Endothelial cell of umbilical vein (primary cell): ENCODE results near the gene DHRS2. TPM values are rescaled to one million over a fixed set of nuclear protein-coding genes. Genes with fewer than 3 reads are reported as not detected.

Experiments
- Bru-seq: library from RNA; stranded (reverse); fragments of 400-500 nt; gene quantifications from one replicate; lab custom pipeline; 2021; lab: Mats Ljungman, UMichigan
- BruChase-seq, 2 experiments: library from RNA; stranded (reverse); fragments of 400-500 nt; gene quantifications; one replicate each; lab custom pipeline; 2021; lab: Mats Ljungman, UMichigan
- BruUV-seq: library from RNA; stranded (reverse); fragments of 400-500 nt; replicated peaks from 2 replicates; lab custom pipeline; 2021; lab: Mats Ljungman, UMichigan
- CTCF ChIA-PET: fragments of 300-600, 350-600 bp; sonication (Branson Sonifier 250); formaldehyde crosslinking; loops from one replicate; lab custom pipeline; 2021; ENCODE audit warnings: antibody characterized with exemption, inconsistent platforms; lab: Charles Lee
- POLR2A ChIA-PET: fragments of 300-600, 350-600 bp; sonication (Branson Sonifier 250); formaldehyde crosslinking; loops from one replicate; lab custom pipeline; 2021; ENCODE audit warnings: antibody characterized with exemption, inconsistent platforms; lab: Charles Lee
- DNase-seq: peaks from one replicate; pipeline ENCODE4 v3.0.0-alpha.2; 2011; ENCODE audit warnings: low read depth, low spot score
- FAIRE-seq: peaks from 2 replicates; lab custom pipeline; 2011; peaks lifted over from hg19 to GRCh38; lab: Jason Lieb, UNC
- H2AFZ ChIP-seq: 2 replicates; pipeline ENCODE4 v1.6.0; 2012; ENCODE audit warnings: low read depth, low read length, control low read depth, inconsistent platforms
- H3K27ac ChIP-seq: 2 replicates; pipeline ENCODE4 v1.5.1; 2011; ENCODE audit warnings: low read depth, mild to moderate bottlenecking, control low read depth, low read length, moderate library complexity; ENCODE audit not compliant: insufficient read depth
- H3K27me3 ChIP-seq, 2 experiments: 2 replicates each; pipeline versions ENCODE4 v1.6.0 to v1.6.1; 2011; ENCODE audit warnings: low read length in 2 of 2, mixed read lengths in 1 of 2; ENCODE audit not compliant: control insufficient read depth in 2 of 2, insufficient read depth in 2 of 2
- H3K36me3 ChIP-seq, 2 experiments: 2 replicates in 1 of 2; 3 replicates in 1 of 2; pipeline ENCODE4 v1.5.1; 2011; ENCODE audit warnings: low read length in 2 of 2, mild to moderate bottlenecking in 1 of 2, moderate library complexity in 1 of 2; ENCODE audit not compliant: control insufficient read depth in 2 of 2, insufficient read depth in 2 of 2; ENCODE audit errors: extremely low read depth in 1 of 2
- H3K4me1 ChIP-seq: 3 replicates; pipeline ENCODE4 v1.5.1; 2011; ENCODE audit warnings: mild to moderate bottlenecking, low read length; ENCODE audit not compliant: control insufficient read depth, insufficient read depth; ENCODE audit errors: extremely low read depth
- H3K4me2 ChIP-seq: 2 replicates; pipeline ENCODE4 v1.6.1; 2011; ENCODE audit warnings: low read length, control low read depth, mixed read lengths; ENCODE audit not compliant: insufficient read depth
- H3K4me3 ChIP-seq, 3 experiments: fragments of 200-600 bp in 1 of 3; sonication (generic), shearing (Covaris generic) in 1 of 3; replicated peaks in 1 of 3; 2 replicates each; pipeline ENCODE4 v1.5.1; 2011 to 2016; ENCODE audit warnings: control low read depth in 3 of 3, low read length in 3 of 3, mild to moderate bottlenecking in 2 of 3, inconsistent platforms in 1 of 3, low read depth in 1 of 3, moderate library complexity in 1 of 3; ENCODE audit not compliant: insufficient read depth in 1 of 3
- H3K79me2 ChIP-seq: 2 replicates; pipeline ENCODE4 v1.6.0; 2012; ENCODE audit warnings: low read length, inconsistent platforms; ENCODE audit not compliant: control insufficient read depth, insufficient read depth
- H3K9ac ChIP-seq: replicated peaks from 2 replicates; pipeline ENCODE3; 2011; ENCODE audit warnings: low read length, control low read depth; ENCODE audit not compliant: insufficient read depth; ENCODE audit errors: extremely low read depth
- H3K9me1 ChIP-seq: replicated peaks from 3 replicates; pipeline ENCODE4 v1.6.0; 2011; ENCODE audit warnings: mild to moderate bottlenecking, low read length; ENCODE audit not compliant: control insufficient read depth, insufficient read depth; ENCODE audit errors: extremely low read depth
- H3K9me3 ChIP-seq: replicated peaks from 2 replicates; pipeline ENCODE4 v1.5.1; 2012; ENCODE audit warnings: low read length, inconsistent platforms; ENCODE audit not compliant: control insufficient read depth, insufficient read depth
- H4K20me1 ChIP-seq: replicated peaks from 2 replicates; pipeline ENCODE3; 2011; ENCODE audit warnings: mild to moderate bottlenecking, low read length; ENCODE audit not compliant: control insufficient read depth, insufficient read depth; ENCODE audit errors: extremely low read depth
- EZH2 ChIP-seq: IDR thresholded peaks from 2 replicates; pipeline ENCODE4 v1.6.1; 2012; ENCODE audit warnings: borderline replicate concordance, low read depth, mild to moderate bottlenecking, moderate library complexity, low read length, inconsistent platforms; ENCODE audit not compliant: severe bottlenecking
- FOS ChIP-seq: IDR thresholded peaks from 2 replicates; pipeline ENCODE4 v1.6.1; 2011; ENCODE audit warnings: mild to moderate bottlenecking, low read length, moderate library complexity, borderline replicate concordance; ENCODE audit not compliant: insufficient read depth
- GATA2 ChIP-seq: IDR thresholded peaks from 2 replicates; pipeline ENCODE4 v1.7.0; 2011; ENCODE audit warnings: low read depth, mild to moderate bottlenecking, moderate library complexity, mixed read lengths, low read length; ENCODE audit not compliant: insufficient read length, insufficient read depth
- JUN ChIP-seq: IDR thresholded peaks from 2 replicates; pipeline ENCODE4 v1.6.1; 2011; ENCODE audit warnings: borderline replicate concordance, low read depth; ENCODE audit not compliant: insufficient read length, insufficient read depth
- MYC ChIP-seq: IDR thresholded peaks from one replicate; pipeline ENCODE4 v1.6.1; 2011; ENCODE audit warnings: mild to moderate bottlenecking, low read depth, low read length
- POLR2A ChIP-seq: IDR thresholded peaks from 2 replicates; pipeline ENCODE4 v1.6.1; 2012; ENCODE audit warnings: low read depth, mild to moderate bottlenecking, control low read depth, low read length
- POLR2AphosphoS5 ChIP-seq: IDR thresholded peaks from 2 replicates; pipeline ENCODE4 v1.6.1; 2012; ENCODE audit warnings: low read depth, mild to moderate bottlenecking, control low read depth, low read length, moderate library complexity; ENCODE audit not compliant: insufficient read depth
- dilution Hi-C: fragments of 300-500 bp; cut with MboI; formaldehyde crosslinking; loops from one replicate; pipeline ENCODE4 v1.15.0; 2019; ENCODE audit warnings: low sequenced_read_pairs; ENCODE audit not compliant: extremely low pct_ligation_motif_present
- intact Hi-C: fragments of 100-400 bp; cut with micrococcal nuclease; formaldehyde crosslinking; loops from one replicate; pipeline ENCODE4 v1.10.0; 2022
- long read RNA-seq: library from polyadenylated mRNA; stranded (forward); transcript quantifications from one replicate; pipeline ENCODE4 v2.0.0, GENCODE V29; 2021
- polyA minus RNA-seq, 3 experiments: library from RNA; depleted of rRNA, polyadenylated mRNA; stranded (reverse); fragments of >200 nt; gene quantifications; 1 replicate in 1 of 3; 2 replicates in 2 of 3; pipeline ENCODE4 v1.2.3, GENCODE V29; 2011
- polyA plus RNA-seq, 4 experiments: library from polyadenylated mRNA; depleted of rRNA in 3 of 4; stranded (reverse) in 3 of 4; unstranded in 1 of 4; fragments of >200 nt; gene quantifications; 2 replicates each; pipeline versions ENCODE4 v1.2.1 to v1.2.3, GENCODE V29; 2011 to 2012; ENCODE audit warnings: missing spikeins in 1 of 4
- total RNA-seq: library from RNA; stranded (reverse); gene quantifications from 2 replicates; pipeline ENCODE4 v1.2.3, GENCODE V29; 2021
- TF ChIP-seq, protein P1 (sequence below): IDR thresholded peaks from 2 replicates; pipeline ENCODE4 v1.6.1; 2011; ENCODE audit not compliant: insufficient read depth, insufficient read length
- TF ChIP-seq, protein P2 (sequence below), 2 donors: IDR thresholded peaks; 1 replicate in 1 of 2; 2 replicates in 1 of 2; pipeline ENCODE4 v1.5.1; 2011; ENCODE audit warnings: low read length in 2 of 2, mild to moderate bottlenecking in 2 of 2, moderate library complexity in 2 of 2, control low read depth in 1 of 2, inconsistent platforms in 1 of 2, low read depth in 1 of 2; ENCODE audit not compliant: insufficient read depth in 1 of 2; ENCODE audit errors: extremely low read depth in 1 of 2

DHRS2 gene, protein sequence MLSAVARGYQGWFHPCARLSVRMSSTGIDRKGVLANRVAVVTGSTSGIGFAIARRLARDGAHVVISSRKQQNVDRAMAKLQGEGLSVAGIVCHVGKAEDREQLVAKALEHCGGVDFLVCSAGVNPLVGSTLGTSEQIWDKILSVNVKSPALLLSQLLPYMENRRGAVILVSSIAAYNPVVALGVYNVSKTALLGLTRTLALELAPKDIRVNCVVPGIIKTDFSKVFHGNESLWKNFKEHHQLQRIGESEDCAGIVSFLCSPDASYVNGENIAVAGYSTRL
- total RNA-seq (0.44 TPM in 1 of 2 replicates, not detected in the other), polyA plus RNA-seq (0.10 and 0.11 TPM in 2 replicates), polyA minus RNA-seq (0.21 and 0.36 TPM in 2 replicates), Bru-seq, nascent RNA (not detected), BruChase-seq, experiment 1, labeled RNA remaining after a 6-hour chase (percentile 17 among the genes with signal in this experiment), BruChase-seq, experiment 2, labeled RNA remaining after a 2-hour chase (percentile 19 among the genes with signal in this experiment)
- polyA plus RNA-seq (2011; cell fraction: cytosol; rRNA removed): 0.10 and 0.13 TPM in 2 replicates
- polyA plus RNA-seq (2011; cell fraction: nucleus; rRNA removed): 0.27 and 0.51 TPM in 2 replicates
- polyA plus RNA-seq (2012): 0.33 TPM in 1 of 2 replicates, not detected in the other
- 2.5 TPM for polyA minus RNA-seq (2011; cell fraction: cytosol; rRNA and poly(A)+ RNA removed)
- 0.24 TPM in 1 of 2 replicates, not detected in the other for polyA minus RNA-seq (2011; cell fraction: nucleus; rRNA and poly(A)+ RNA removed)
- long read RNA-seq, partial matches to known transcripts: 0 of 1 reads
- long read RNA-seq, other reads (novel, unspliced or antisense): 0 of 1 reads

DNA sequence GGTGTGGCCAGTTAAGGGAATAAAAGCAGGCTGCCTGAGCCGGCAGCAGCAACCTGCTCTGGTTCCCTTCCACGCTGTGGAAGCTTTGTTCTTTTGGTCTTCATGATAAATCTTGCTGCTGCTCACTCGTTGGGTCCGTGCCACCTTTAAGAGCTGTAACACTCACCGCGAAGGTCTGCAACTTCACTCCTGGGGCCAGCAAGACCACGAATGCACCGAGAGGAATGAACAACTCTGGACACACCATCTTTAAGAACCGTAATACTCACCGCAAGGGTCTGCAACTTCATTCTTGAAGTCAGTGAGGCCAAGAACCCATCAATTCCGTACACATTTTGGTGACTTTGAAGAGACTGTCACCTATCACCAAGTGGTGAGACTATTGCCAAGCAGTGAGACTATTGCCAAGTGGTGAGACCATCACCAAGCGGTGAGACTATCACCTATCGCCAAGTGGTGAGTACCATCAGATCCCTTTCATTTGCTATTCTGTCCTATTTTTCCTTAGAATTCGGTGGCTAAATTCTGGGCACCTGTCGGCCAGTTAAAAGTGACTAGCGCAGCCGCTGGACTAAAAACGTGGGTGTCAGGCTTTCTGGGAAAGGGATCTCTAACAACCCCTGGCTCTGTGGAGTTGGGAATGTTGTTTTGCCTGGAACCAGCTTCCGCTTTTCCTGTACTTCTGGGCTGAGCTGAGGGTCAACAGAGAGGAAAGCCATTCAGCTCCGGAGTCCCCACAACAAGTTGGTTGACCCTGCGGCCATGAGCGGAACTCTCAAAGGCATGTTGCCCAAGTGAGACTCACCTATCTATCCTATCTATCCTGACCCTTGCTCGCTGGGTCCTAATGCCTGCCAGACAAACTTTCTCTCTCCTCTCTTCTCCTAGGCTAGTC is at the start of gene DHRS2:
DHRS2 (plus strand) TSS at position 48 of the 895 bp plus-strand sequence. CDS start 2,501 bp downstream, outside the sequence.
- intact Hi-C loops (no loop called here), dilution Hi-C loops (no loop called here)
- no peaks in the 10 kb centered on the region for H3K36me3 ChIP-seq
- no peaks in the 10 kb centered on the region for H4K20me1 ChIP-seq
- TF ChIP-seq, protein P1, sequence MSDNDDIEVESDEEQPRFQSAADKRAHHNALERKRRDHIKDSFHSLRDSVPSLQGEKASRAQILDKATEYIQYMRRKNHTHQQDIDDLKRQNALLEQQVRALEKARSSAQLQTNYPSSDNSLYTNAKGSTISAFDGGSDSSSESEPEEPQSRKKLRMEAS: no peak
- no peak for TF ChIP-seq JUN
- TF ChIP-seq FOS: no peak
- no peak for TF ChIP-seq MYC
- TF ChIP-seq EZH2: no peak
- TF ChIP-seq POLR2A: no peak
- TF ChIP-seq, protein P2, sequence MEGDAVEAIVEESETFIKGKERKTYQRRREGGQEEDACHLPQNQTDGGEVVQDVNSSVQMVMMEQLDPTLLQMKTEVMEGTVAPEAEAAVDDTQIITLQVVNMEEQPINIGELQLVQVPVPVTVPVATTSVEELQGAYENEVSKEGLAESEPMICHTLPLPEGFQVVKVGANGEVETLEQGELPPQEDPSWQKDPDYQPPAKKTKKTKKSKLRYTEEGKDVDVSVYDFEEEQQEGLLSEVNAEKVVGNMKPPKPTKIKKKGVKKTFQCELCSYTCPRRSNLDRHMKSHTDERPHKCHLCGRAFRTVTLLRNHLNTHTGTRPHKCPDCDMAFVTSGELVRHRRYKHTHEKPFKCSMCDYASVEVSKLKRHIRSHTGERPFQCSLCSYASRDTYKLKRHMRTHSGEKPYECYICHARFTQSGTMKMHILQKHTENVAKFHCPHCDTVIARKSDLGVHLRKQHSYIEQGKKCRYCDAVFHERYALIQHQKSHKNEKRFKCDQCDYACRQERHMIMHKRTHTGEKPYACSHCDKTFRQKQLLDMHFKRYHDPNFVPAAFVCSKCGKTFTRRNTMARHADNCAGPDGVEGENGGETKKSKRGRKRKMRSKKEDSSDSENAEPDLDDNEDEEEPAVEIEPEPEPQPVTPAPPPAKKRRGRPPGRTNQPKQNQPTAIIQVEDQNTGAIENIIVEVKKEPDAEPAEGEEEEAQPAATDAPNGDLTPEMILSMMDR (IDR thresholded peaks at IDR 0.05; ENCODE audit: extremely low read depth in 1 of 2, insufficient read depth in 1 of 2, low read depth in 1 of 2, low read length in 2 of 2): no peak
- no peak for TF ChIP-seq GATA2
- TF ChIP-seq POLR2AphosphoS5: no peak
- ChIA-PET CTCF (interaction anchor here (1.1 to 1.7 kb wide), 2 partner anchors 24 to 48 kb away, joined by 3 to 4 read pairs; no protein-coding TSS in a partner anchor), POLR2A (no interaction called here)
- no peak within 1 kb of the TSS for H3K4me3 ChIP-seq
- no peak within 1 kb of the TSS for H3K4me2 ChIP-seq
- H2AFZ ChIP-seq: no peak within 1 kb of the TSS
- no TSS peak for BruUV-seq
- H3K9me1 ChIP-seq: no peaks in the 10 kb centered on the region
- no peaks in the 10 kb centered on the region for H3K9me3 ChIP-seq
- no peak within 1 kb of the TSS for H3K27ac ChIP-seq
- DNase-seq: no peak
- FAIRE-seq: no peak
- peaks cover 0 to 3% of the 10 kb centered on the region in 2 experiments for H3K27me3 ChIP-seq
- no peak within 1 kb of the TSS for H3K9ac ChIP-seq
- H3K79me2 ChIP-seq: no peaks in the 10 kb centered on the region
- no peaks in the 10 kb centered on the region for H3K4me1 ChIP-seq
